ENCODE data around the gene ICOS.
"Not testable (repeated sequence)": the region's sequence is repeated elsewhere in the genome, so short reads cannot be mapped to it uniquely, and the experiment has no call there.

ICOS gene

DNA sequence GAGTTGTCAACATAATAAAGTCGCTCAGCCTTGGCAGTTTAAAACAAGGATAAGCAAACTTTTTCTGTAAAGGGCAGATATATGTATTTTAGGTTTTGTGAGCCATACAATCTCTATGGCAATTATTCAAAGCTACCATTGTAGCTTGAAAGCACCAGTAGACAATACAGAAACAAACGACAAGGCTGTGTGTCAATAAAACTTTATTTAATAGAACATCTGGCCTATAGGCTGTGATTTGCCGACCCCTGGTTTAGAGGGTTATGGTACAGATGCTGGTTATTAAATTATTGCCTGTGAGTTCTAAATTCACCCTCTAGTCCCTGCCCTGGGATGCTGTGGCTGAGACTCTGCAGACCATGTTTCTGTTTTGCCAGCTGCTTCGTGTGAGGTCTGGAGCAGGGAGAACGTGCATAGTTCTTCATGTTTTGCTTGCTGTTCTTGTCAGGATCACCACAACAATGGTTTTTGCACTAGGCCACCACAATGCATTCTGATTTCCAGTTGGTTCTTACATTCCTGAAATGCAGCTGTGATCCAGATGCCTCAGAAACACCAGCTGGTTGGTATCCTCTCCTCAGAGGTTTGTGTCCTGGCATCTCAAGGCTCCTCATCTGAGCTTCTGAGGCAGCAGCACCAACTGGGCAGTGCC is 46.6 kb downstream of the ICOS start:
- DNase-seq, result no peak

- DNase-seq, result not testable (repeated sequence)
Observed at GRCh38 chr2:203985978-203986377, 49.4 kb downstream of the ICOS start.

- no peak for DNase-seq
Observed at GRCh38 chr2:203987959-203988358, 51.4 kb downstream of the ICOS start.

GRCh38 chr2:203988500-203989260 is 52.1 kb downstream of the ICOS start:
- DNase-seq, result no peak

- no peak for DNase-seq
Observed at GRCh38 chr2:203989521-203989920, 53.0 kb downstream of the ICOS start.

DNA sequence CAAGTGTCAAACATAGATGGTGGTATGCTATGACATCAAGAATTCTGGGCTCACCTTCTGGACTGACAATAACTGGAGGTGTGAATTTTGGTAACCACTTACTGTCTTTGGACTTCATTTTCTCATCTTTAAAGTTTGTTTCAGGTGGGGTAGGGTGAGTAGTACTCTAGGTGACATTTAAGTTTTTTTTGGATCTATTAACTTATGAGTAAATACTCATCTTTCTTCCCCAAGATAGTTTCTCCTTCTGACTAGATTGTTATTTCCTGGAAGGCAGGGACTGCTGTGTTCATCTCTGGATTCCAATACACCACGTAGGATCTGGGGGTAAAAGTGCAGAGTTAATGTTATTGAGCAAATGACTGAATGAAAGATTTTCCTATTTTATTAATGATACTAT is 55.9 kb downstream of the ICOS start:
- DNase-seq, result no peak

- DNase-seq, result no peak
Observed at GRCh38 chr2:203993011-203993410, 56.4 kb downstream of the ICOS start.

DNA sequence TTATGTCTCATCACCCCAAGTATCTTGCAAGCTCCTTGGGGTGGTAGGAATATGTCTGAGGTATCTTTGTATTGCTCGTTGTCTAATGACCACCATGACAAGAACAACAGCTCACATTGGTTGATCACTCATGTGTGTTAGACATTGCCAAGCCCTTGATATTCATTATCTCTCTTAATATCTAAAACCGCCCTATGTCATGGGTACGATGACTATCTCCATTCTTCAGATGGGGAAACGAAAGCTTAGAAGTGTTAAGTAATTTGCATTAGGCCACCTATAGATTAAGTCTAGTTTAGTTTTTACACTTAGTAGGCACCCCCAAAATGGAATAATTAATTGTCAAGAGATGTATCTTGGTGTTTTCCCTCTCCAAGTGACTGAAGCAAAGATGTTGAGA is 57.0 kb downstream of the ICOS start:
- DNase-seq, result no peak

- DNase-seq, result no peak
Observed at GRCh38 chr2:203994735-203995134, 58.2 kb downstream of the ICOS start.

DNA sequence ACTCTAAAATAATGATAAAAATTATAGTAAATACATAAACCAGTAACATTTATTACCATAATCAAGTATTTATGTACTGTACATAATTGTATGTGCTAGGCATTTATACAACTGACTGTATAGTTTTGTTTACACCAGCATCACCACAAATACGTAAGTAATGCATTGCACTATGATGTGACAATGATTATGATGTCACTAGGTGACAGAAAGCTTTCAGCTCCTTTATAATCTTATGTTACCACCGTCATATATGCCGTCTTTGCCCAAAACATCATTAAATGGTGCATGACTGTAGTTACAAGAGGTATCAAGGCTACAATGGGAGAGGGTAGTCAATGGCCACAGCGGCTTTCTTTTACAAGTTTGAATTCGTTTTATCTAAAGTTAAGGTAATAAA is 60.1 kb downstream of the ICOS start:
- no peak for DNase-seq

GRCh38 chr2:203997481-203997880 is 60.9 kb downstream of the ICOS start:
- DNase-seq, result no peak

DNA sequence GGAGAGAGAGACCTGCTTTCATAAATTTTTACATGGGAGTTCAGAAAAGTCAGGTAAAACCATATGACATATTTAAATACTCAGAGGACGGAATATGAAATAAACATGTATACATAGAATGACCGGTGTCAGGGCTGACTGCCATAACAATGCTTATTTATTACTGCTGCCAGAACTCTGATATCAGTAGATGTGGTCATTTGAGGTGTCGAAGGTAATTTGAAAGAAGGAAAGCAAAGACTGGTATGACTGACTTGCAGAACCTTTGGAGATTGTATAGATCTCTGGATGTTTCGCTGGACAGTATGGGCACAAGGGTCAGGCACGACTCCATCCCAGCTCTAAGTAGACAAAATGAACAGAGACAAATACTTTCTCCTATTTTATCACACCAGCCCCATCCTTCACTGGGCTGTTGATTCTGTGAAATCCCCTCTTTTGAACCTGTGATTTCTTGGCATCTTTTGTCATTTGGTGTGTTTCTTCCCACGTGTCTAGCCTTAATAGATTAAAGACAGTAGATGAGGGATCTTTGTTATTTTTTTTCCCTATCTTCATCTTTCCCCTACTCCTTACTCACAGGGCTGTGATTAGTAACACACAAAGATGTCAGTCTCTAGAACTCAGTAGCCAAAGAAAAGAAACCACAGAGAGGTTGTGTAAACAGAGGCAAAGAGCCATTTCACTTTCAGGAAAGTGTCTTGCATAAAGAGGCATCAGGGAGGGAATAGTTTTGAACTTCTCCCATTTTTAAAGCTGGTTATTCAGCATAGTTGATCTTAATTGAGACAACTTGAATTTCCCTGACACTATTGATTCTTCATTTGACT is 61.6 kb downstream of the ICOS start:
- no peak for DNase-seq

- DNase-seq, result no peak
Observed at GRCh38 chr2:203999835-204000234, 63.3 kb downstream of the ICOS start.

- no peak for DNase-seq
Observed at GRCh38 chr2:204000446-204000845, 63.9 kb downstream of the ICOS start.

GRCh38 chr2:204003276-204003990 is 66.9 kb downstream of the ICOS start:
- DNase-seq, result no peak

DNA sequence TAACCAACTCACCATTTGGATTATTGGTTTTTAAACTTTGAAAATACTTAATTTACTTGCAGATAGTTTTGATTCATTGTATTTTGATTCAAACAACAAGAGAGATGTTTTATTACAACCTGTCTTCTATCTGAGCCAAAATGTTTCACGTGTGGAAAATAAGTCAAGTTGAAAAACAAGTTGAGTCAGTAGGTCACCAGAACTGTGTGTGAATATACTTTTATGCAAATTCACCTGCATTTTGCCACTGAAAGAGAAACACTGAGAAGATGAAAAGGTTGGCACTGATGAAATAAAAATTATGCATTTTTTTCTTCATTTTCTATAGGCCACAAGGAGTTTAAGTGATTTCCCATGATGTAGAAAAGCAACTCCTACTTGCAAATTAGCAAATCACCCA is 68.3 kb downstream of the ICOS start:
- peak; percentile 39 for DNase-seq

GRCh38 chr2:204005940-204006721 is 69.6 kb downstream of the ICOS start:
- no peak for DNase-seq

- DNase-seq, result no peak
Observed at GRCh38 chr2:204008352-204008751, 71.8 kb downstream of the ICOS start.

DNA sequence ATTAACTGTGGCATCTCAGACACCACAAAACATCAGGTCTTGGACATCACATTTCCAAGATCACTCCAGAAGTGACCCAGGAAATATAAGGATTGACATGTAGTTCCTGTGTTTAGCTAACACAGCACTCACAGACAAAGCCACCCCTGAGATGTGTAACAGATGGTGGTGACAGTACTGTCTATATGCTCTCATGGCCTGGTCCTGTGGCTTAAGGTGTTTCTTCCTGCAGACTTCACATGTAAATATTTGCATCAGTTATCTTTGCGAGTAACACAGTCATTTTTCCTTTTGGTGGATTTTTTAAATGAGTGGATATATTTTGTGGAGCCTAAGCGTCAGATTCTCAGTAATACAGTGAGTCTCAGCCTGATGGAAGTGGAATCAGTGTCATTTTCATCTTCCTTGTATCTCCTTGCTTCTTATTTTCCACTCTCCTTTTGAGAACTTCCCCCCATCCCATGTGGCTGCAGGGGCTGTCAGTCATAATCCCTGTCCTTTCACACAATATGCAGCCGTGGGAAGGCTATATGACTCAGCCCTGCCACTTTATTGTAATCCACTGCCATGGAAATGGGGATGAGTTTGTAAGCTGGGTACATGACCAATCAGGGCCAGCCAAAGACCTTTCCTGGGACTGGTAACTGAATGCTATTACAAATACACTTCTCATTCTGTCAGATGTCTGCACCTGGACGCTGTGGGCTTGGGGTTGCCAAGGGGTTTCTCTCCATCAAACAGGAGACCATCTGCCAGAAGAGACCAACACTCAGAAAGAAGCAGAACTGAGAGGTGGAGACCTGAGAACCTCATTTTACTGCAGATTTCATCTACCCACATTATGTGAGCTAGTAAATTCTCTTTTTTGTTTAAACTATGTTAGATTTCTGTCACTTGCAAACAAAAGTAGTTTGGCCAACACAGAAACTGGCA is 74.3 kb downstream of the ICOS start:
- no peak for DNase-seq

Measured in NCI-H1048 (cell line).